GM23338 (cell line): ENCODE results near the gene RBL2. TPM values are rescaled to one million over a fixed set of nuclear protein-coding genes. Genes with fewer than 3 reads are reported as not detected.

Source experiments
- ATAC-seq: fragments of 200-7000 bp; cut with Tn5 transposase; 3 replicates; pipeline ENCODE4 v1.9.1; 2020
- DNase-seq: peaks from one replicate; pipeline ENCODE4 v3.0.0-alpha.2; 2015; ENCODE audit warnings: low spot score
- H2AFZ ChIP-seq: fragments of 200-600 bp; sonication (generic); 2 replicates; pipeline ENCODE4 v1.8.0; 2016; ENCODE audit warnings: antibody characterized with exemption, mild to moderate bottlenecking, moderate library complexity
- H3F3A ChIP-seq: fragments of 200-600 bp; sonication (generic); replicated peaks from 2 replicates; pipeline ENCODE4 v1.8.0; 2017; ENCODE audit warnings: antibody characterized with exemption, mixed run types, low read depth
- H3K27ac ChIP-seq: fragments of 200-600 bp; sonication (generic); 2 replicates; pipeline ENCODE4 v1.6.1; 2016; ENCODE audit warnings: low read depth
- H3K27me3 ChIP-seq: fragments of 200-600 bp; sonication (generic); 2 replicates; pipeline ENCODE4 v1.8.0; 2016; ENCODE audit warnings: mild to moderate bottlenecking, mixed run types, moderate library complexity; ENCODE audit not compliant: insufficient read depth
- H3K36me3 ChIP-seq: fragments of 200-600 bp; sonication (generic); 2 replicates; pipeline ENCODE4 v1.8.0; 2016; ENCODE audit warnings: mild to moderate bottlenecking; ENCODE audit not compliant: insufficient read depth
- H3K4me1 ChIP-seq: fragments of 200-600 bp; sonication (generic); 2 replicates; pipeline ENCODE4 v1.8.0; 2016; ENCODE audit warnings: mild to moderate bottlenecking, moderate library complexity; ENCODE audit not compliant: insufficient read depth
- H3K4me2 ChIP-seq: fragments of 200-600 bp; sonication (generic); 2 replicates; pipeline ENCODE4 v1.7.1; 2017; ENCODE audit warnings: mixed run types
- H3K4me3 ChIP-seq: fragments of 200-600 bp; sonication (generic); 2 replicates; pipeline ENCODE4 v1.6.1; 2016; ENCODE audit warnings: mixed run types
- H3K79me2 ChIP-seq: fragments of 200-600 bp; sonication (generic); replicated peaks from 2 replicates; pipeline ENCODE4 v1.8.0; 2017; ENCODE audit warnings: mild to moderate bottlenecking; ENCODE audit not compliant: insufficient read depth
- H3K9me2 ChIP-seq: fragments of 200-600 bp; sonication (generic); 2 replicates; pipeline ENCODE4 v1.8.0; 2017; ENCODE audit not compliant: insufficient read depth
- H4K20me1 ChIP-seq: fragments of 200-600 bp; sonication (generic); replicated peaks from 2 replicates; pipeline ENCODE4 v1.8.0; 2017; ENCODE audit warnings: mild to moderate bottlenecking; ENCODE audit not compliant: insufficient read depth
- H3K27ac Mint-ChIP-seq: 2 replicates; pipeline ENCODE4 v1.8.0; 2020; ENCODE audit warnings: inconsistent platforms, mild to moderate bottlenecking, moderate library complexity, mixed read lengths
- H3K27me3 Mint-ChIP-seq: 3 replicates; pipeline ENCODE4 v1.8.0; 2022; ENCODE audit warnings: low read depth, mild to moderate bottlenecking, moderate library complexity, mixed read lengths, inconsistent platforms; ENCODE audit not compliant: insufficient read depth, poor library complexity
- H3K36me3 Mint-ChIP-seq: 3 replicates; pipeline ENCODE4 v1.8.0; 2021; ENCODE audit warnings: low read depth, mild to moderate bottlenecking, inconsistent platforms, moderate library complexity, mixed read lengths
- H3K4me1 Mint-ChIP-seq: 3 replicates; pipeline ENCODE4 v1.8.0; 2020; ENCODE audit warnings: mild to moderate bottlenecking, inconsistent platforms, mixed read lengths
- H3K4me3 Mint-ChIP-seq: 3 replicates; pipeline ENCODE4 v1.8.0; 2021; ENCODE audit warnings: moderate library complexity, mild to moderate bottlenecking, inconsistent platforms, mixed read lengths
- H3K9me3 Mint-ChIP-seq: 3 replicates; pipeline ENCODE4 v1.8.0; 2020; ENCODE audit warnings: moderate library complexity, mild to moderate bottlenecking, inconsistent platforms, mixed read lengths
- CREB1 ChIP-seq: fragments of 250-450 bp; sonication (Bioruptor Pico); IDR thresholded peaks from 2 replicates; pipeline ENCODE4 v1.5.0; 2020; ENCODE audit warnings: low read depth, mild to moderate bottlenecking, moderate library complexity
- EZH2phosphoT487 ChIP-seq: fragments of 200-600 bp; sonication (generic); IDR thresholded peaks from one replicate; pipeline ENCODE4 v1.8.1; 2018; ENCODE audit warnings: antibody characterized with exemption; ENCODE audit not compliant: unreplicated experiment
- STAT1 ChIP-seq: IDR thresholded peaks from one replicate; pipeline ENCODE4 v1.6.1; 2016; ENCODE audit warnings: antibody characterized with exemption; ENCODE audit not compliant: unreplicated experiment
- ZNF331 ChIP-seq: fragments of 250-450 bp; sonication (Bioruptor Pico); IDR thresholded peaks from 2 replicates; pipeline ENCODE4 v1.5.0; 2020; ENCODE audit warnings: low read depth, mild to moderate bottlenecking, moderate library complexity
- polyA plus RNA-seq: library from polyadenylated mRNA; unstranded; fragments of >200 nt; fragmentation: Nextera tagmentation; extraction: Ambion mirVana; gene quantifications from 2 replicates; pipeline ENCODE4 v1.2.1, GENCODE V29; 2016
- total RNA-seq: library from RNA; depleted of rRNA; stranded (reverse); fragments of >200 nt; shearing (Covaris generic); gene quantifications from 2 replicates; pipeline ENCODE4 v1.2.3, GENCODE V29; 2014
- TF ChIP-seq, protein P1 (sequence below), 2 experiments: fragments of 200-600 bp in 1 of 2; sonication (generic) in 1 of 2; conservative IDR thresholded peaks; 2 replicates each; pipeline versions ENCODE4 v1.5.1 to v1.6.1; 2016 to 2017; ENCODE audit warnings: antibody characterized with exemption in 2 of 2, low read depth in 2 of 2, mild to moderate bottlenecking in 2 of 2, moderate library complexity in 1 of 2
- TF ChIP-seq, protein P2 (sequence below): IDR thresholded peaks from 2 replicates; pipeline ENCODE4 v1.6.1; 2016; ENCODE audit warnings: antibody characterized with exemption
- TF ChIP-seq, protein P3 (sequence below): fragments of 250-450 bp; sonication (Bioruptor Pico); IDR thresholded peaks from 2 replicates; pipeline ENCODE4 v1.5.0; 2020; ENCODE audit warnings: mild to moderate bottlenecking, moderate library complexity

RBL2 gene
- total and polyA plus RNA-seq, 2 experiments from 2014 or later = 15.4 to 43.3 TPM

DNA sequence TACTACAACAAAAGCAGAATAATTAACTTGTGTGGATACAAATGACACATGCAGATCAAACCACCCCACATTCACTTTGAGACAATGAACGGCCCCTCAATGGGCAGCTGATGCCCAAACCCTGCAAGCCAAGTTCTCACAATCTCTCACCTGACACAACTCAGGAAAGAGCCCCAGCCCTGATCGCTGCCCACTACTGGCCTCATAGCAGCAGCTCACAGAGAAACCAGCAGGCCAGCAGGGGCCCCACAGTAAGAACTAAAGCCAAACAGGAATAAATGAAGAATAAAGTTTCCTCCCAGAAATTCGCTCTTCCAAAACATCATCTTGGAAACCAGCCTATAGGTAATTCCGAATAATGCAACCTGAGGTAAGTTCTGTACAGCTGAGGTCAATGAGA is 61.1 kb downstream of the RBL2 start:
- ATAC-seq (peak; percentile 78), DNase-seq (peak; percentile 57)
- TF ChIP-seq, protein P1, sequence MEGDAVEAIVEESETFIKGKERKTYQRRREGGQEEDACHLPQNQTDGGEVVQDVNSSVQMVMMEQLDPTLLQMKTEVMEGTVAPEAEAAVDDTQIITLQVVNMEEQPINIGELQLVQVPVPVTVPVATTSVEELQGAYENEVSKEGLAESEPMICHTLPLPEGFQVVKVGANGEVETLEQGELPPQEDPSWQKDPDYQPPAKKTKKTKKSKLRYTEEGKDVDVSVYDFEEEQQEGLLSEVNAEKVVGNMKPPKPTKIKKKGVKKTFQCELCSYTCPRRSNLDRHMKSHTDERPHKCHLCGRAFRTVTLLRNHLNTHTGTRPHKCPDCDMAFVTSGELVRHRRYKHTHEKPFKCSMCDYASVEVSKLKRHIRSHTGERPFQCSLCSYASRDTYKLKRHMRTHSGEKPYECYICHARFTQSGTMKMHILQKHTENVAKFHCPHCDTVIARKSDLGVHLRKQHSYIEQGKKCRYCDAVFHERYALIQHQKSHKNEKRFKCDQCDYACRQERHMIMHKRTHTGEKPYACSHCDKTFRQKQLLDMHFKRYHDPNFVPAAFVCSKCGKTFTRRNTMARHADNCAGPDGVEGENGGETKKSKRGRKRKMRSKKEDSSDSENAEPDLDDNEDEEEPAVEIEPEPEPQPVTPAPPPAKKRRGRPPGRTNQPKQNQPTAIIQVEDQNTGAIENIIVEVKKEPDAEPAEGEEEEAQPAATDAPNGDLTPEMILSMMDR (conservative IDR thresholded peaks at IDR 0.05; ENCODE audit: low read depth in 2 of 2) = peak; percentile 41 to 50
- TF ChIP-seq, protein P2, sequence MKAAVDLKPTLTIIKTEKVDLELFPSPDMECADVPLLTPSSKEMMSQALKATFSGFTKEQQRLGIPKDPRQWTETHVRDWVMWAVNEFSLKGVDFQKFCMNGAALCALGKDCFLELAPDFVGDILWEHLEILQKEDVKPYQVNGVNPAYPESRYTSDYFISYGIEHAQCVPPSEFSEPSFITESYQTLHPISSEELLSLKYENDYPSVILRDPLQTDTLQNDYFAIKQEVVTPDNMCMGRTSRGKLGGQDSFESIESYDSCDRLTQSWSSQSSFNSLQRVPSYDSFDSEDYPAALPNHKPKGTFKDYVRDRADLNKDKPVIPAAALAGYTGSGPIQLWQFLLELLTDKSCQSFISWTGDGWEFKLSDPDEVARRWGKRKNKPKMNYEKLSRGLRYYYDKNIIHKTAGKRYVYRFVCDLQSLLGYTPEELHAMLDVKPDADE = no peak
- Histone ChIP-seq H3K79me2 (peaks cover 18% of the 10 kb centered on the region; the same call in 1 of the 2 replicates), H2AFZ (no peak overlapping the region), H3K4me3 (no peak overlapping the region), H3K4me2 (no peak overlapping the region), H3F3A (no peaks in the 10 kb centered on the region), H3K27me3 (no peaks in the 10 kb centered on the region), H3K36me3 (peaks cover 50% of the 10 kb centered on the region), H3K4me1 (no peaks in the 10 kb centered on the region; the same call in 1 of the 2 replicates), H3K27ac (no peak overlapping the region), H4K20me1 (no peaks in the 10 kb centered on the region), H3K9me2 (no peaks in the 10 kb centered on the region)
- Mint-ChIP-seq H3K36me3 (peaks cover 50% of the 10 kb centered on the region), H3K27ac (no peak overlapping the region), H3K27me3 (peaks cover 3% of the 10 kb centered on the region), H3K4me3 (no peak overlapping the region), H3K4me1 (no peaks in the 10 kb centered on the region), H3K9me3 (no peaks in the 10 kb centered on the region)

DNA sequence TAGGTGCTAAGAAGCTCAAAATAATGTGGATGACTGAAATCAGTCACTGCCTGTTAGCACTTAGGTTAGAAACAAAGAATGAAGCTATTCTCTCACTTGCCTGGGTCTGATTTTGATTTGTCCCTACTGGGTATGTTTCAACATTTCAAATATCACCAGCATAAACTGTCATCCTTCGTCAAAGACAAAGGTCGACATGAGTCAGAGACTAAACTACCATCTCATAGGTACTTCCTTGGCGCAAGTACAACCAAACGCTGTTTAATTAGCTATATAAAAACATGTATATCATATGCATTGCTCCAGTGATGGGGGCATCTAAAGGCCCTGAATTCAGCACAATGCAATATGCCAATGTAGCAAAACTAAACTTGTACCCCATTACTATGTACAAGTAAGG is 64.7 kb downstream of the RBL2 start:
- Histone ChIP-seq H3K27me3 (no peaks in the 10 kb centered on the region), H4K20me1 (peaks cover 6% of the 10 kb centered on the region), H3K4me2 (no peak overlapping the region), H3K4me1 (peaks cover 18% of the 10 kb centered on the region), H3K27ac (no peak overlapping the region), H3K36me3 (peaks cover 17% of the 10 kb centered on the region), H3K9me2 (no peaks in the 10 kb centered on the region), H3F3A (no peaks in the 10 kb centered on the region), H2AFZ (no peak overlapping the region), H3K79me2 (peaks cover 39% of the 10 kb centered on the region), H3K4me3 (no peak overlapping the region)
- Mint-ChIP-seq H3K27ac (no peak overlapping the region), H3K4me3 (no peak overlapping the region), H3K4me1 (peaks cover 17% of the 10 kb centered on the region), H3K36me3 (peaks cover 26% of the 10 kb centered on the region), H3K27me3 (peaks cover 5% of the 10 kb centered on the region), H3K9me3 (no peaks in the 10 kb centered on the region; the same call in 2 of the 3 replicates)
- DNase-seq (no peak), ATAC-seq (no peak)
- TF ChIP-seq, protein P2 = no peak
- TF ChIP-seq, protein P3, sequence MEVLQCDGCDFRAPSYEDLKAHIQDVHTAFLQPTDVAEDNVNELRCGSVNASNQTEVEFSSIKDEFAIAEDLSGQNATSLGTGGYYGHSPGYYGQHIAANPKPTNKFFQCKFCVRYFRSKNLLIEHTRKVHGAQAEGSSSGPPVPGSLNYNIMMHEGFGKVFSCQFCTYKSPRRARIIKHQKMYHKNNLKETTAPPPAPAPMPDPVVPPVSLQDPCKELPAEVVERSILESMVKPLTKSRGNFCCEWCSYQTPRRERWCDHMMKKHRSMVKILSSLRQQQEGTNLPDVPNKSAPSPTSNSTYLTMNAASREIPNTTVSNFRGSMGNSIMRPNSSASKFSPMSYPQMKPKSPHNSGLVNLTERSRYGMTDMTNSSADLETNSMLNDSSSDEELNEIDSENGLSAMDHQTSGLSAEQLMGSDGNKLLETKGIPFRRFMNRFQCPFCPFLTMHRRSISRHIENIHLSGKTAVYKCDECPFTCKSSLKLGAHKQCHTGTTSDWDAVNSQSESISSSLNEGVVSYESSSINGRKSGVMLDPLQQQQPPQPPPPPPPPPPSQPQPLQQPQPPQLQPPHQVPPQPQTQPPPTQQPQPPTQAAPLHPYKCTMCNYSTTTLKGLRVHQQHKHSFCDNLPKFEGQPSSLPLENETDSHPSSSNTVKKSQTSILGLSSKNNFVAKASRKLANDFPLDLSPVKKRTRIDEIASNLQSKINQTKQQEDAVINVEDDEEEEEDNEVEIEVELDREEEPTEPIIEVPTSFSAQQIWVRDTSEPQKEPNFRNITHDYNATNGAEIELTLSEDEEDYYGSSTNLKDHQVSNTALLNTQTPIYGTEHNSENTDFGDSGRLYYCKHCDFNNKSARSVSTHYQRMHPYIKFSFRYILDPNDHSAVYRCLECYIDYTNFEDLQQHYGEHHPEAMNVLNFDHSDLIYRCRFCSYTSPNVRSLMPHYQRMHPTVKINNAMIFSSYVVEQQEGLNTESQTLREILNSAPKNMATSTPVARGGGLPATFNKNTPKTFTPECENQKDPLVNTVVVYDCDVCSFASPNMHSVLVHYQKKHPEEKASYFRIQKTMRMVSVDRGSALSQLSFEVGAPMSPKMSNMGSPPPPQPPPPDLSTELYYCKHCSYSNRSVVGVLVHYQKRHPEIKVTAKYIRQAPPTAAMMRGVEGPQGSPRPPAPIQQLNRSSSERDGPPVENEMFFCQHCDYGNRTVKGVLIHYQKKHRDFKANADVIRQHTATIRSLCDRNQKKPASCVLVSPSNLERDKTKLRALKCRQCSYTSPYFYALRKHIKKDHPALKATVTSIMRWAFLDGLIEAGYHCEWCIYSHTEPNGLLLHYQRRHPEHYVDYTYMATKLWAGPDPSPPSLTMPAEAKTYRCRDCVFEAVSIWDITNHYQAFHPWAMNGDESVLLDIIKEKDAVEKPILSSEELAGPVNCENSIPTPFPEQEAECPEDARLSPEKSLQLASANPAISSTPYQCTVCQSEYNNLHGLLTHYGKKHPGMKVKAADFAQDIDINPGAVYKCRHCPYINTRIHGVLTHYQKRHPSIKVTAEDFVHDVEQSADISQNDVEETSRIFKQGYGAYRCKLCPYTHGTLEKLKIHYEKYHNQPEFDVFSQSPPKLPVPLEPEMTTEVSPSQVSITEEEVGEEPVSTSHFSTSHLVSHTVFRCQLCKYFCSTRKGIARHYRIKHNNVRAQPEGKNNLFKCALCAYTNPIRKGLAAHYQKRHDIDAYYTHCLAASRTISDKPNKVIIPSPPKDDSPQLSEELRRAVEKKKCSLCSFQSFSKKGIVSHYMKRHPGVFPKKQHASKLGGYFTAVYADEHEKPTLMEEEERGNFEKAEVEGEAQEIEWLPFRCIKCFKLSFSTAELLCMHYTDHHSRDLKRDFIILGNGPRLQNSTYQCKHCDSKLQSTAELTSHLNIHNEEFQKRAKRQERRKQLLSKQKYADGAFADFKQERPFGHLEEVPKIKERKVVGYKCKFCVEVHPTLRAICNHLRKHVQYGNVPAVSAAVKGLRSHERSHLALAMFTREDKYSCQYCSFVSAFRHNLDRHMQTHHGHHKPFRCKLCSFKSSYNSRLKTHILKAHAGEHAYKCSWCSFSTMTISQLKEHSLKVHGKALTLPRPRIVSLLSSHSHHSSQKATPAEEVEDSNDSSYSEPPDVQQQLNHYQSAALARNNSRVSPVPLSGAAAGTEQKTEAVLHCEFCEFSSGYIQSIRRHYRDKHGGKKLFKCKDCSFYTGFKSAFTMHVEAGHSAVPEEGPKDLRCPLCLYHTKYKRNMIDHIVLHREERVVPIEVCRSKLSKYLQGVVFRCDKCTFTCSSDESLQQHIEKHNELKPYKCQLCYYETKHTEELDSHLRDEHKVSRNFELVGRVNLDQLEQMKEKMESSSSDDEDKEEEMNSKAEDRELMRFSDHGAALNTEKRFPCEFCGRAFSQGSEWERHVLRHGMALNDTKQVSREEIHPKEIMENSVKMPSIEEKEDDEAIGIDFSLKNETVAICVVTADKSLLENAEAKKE = no peak
- TF ChIP-seq ZNF331 (CRISPR knock-in tag) = no peak
- TF ChIP-seq, protein P1 (conservative IDR thresholded peaks at IDR 0.05; ENCODE audit: low read depth in 2 of 2) = no peak
- no peak for TF ChIP-seq CREB1
- no peak for TF ChIP-seq EZH2phosphoT487
- no peak for TF ChIP-seq STAT1
